ENCODE data around the gene POLR1A. TPM values are rescaled to one million over a fixed set of nuclear protein-coding genes. Genes with fewer than 3 reads are reported as not detected.

The POLR1A gene
- total and polyA plus RNA-seq, 2 of the 8 experiments (the other 6 are each of a cell fraction or from before 2014, with no cell fraction given), result 8.9 to 58.1 TPM

GRCh38 chr2:86068136-86068588, 37.5 kb downstream of the POLR1A start (continued):
- TF ChIP-seq SRF (IDR thresholded peaks at IDR 0.05; ENCODE audit: low read depth, low read length) (no peak), BCL11A (IDR thresholded peaks at IDR 0.05; ENCODE audit: low read depth in 2 of 2, low read length in 2 of 2) (no peak), CTBP2 (IDR thresholded peaks at IDR 0.05; ENCODE audit: borderline replicate concordance, insufficient read depth, insufficient read length, low read length) (no peak)

All from H1 (cell line).